H1 (cell line): ENCODE data around the gene TTC23. TPM values are rescaled to one million over a fixed set of nuclear protein-coding genes. Genes with fewer than 3 reads are reported as not detected.

ENCODE experiments used
- CBX5 ChIP-seq: fragments of 300-800, 300-1000 bp; sonication (generic); IDR thresholded peaks from 2 replicates; pipeline ENCODE4 v1.7.1; 2016; ENCODE audit warnings: antibody characterized with exemption, low read length, low read depth
- TAF1 ChIP-seq: IDR thresholded peaks from 2 replicates; pipeline ENCODE4 v1.6.1; 2011; ENCODE audit warnings: mild to moderate bottlenecking, low read depth, low read length
- TBP ChIP-seq: IDR thresholded peaks from 2 replicates; pipeline ENCODE4 v1.6.1; 2011; ENCODE audit warnings: low read depth, low read length, improper control_type of control experiment
- polyA plus RNA-seq, 7 experiments: library from polyadenylated mRNA; depleted of rRNA in 3 of 7; stranded (reverse) in 5 of 7; unstranded in 2 of 7; fragments of >200 nt in 5 of 7; fragments of 200-250 nt in 2 of 7; gene quantifications; 1 replicate in 5 of 7; 2 replicates in 1 of 7; 4 replicates in 1 of 7; pipeline versions ENCODE4 v1.2.1 to v1.2.3, GENCODE V29; 2011 to 2013; ENCODE audit warnings: missing spikeins in 2 of 7, mixed read lengths in 2 of 7
- total RNA-seq: library from RNA; stranded (reverse); fragmentation: NEBNext Ultra II Directional; extraction: Animal tissue kit (Norgen Biotek cat#: 25700); gene quantifications from 2 replicates; pipeline ENCODE4 v1.2.1, GENCODE V29; 2021

TTC23 gene
- total and polyA plus RNA-seq, 2 of the 8 experiments (the other 6 are each of a cell fraction or from before 2014, with no cell fraction given): 4.8 to 23.0 TPM

GRCh38 chr15:99132122-99132521 lies 117.3 kb downstream of the TTC23 start (continued):
- TF ChIP-seq TBP: no peak
- no peak for TF ChIP-seq CBX5
- TF ChIP-seq TAF1: no peak
